SK-N-SH (cell line): ENCODE data around the gene PDE4D.

Experiments
- CTCF ChIP-seq: fragments of 200-600 bp; sonication (generic); IDR thresholded peaks from 2 replicates; pipeline ENCODE4 v1.6.1; 2017; ENCODE audit warnings: antibody characterized with exemption, mild to moderate bottlenecking, moderate library complexity
- GABPA ChIP-seq: IDR thresholded peaks from 2 replicates; pipeline ENCODE4 v1.4.0; 2012; ENCODE audit warnings: low read depth, mild to moderate bottlenecking
- SIN3A ChIP-seq: IDR thresholded peaks from 2 replicates; pipeline ENCODE4 v1.6.1; 2012; ENCODE audit warnings: low read depth, mild to moderate bottlenecking, low read length, moderate library complexity, borderline replicate concordance
- USF2 ChIP-seq: fragments of 150-350 bp; IDR thresholded peaks from 2 replicates; pipeline ENCODE4 v1.6.1; 2017; ENCODE audit warnings: antibody characterized with exemption, low read length, low read depth, borderline replicate concordance
- ZBTB33 ChIP-seq: IDR thresholded peaks from 2 replicates; pipeline ENCODE4 v1.4.0; 2012; ENCODE audit warnings: low read depth, borderline replicate concordance

- TF ChIP-seq SIN3A (no peak), GABPA (no peak), CTCF (no peak), USF2 (no peak), ZBTB33 (no peak)
Measured at GRCh38 chr5:59830536-59831200, 62.9 kb downstream of the PDE4D start.
